ENCODE measurements around the gene PPP2R2C.

PPP2R2C gene

GRCh38 chr4:6471307-6472007, 957 bp downstream of the PPP2R2C start:
- in situ Hi-C loops (cut with HindIII; ENCODE audit: low pct_ligation_motif_present, low pct_unique_long_range_greater_than_20kb, low sequenced_read_pairs) = no loop called here
- peak; percentile 19 for DNase-seq

- in situ Hi-C loops (cut with HindIII; ENCODE audit: low pct_ligation_motif_present, low pct_unique_long_range_greater_than_20kb, low sequenced_read_pairs) = no loop called here
These were observed 1.7 kb downstream of the PPP2R2C start for GRCh38 chr4:6470502-6471306.

GRCh38 chr4:6469898-6470501, 2.4 kb downstream of the PPP2R2C start:
- in situ Hi-C loops (cut with HindIII; ENCODE audit: low pct_ligation_motif_present, low pct_unique_long_range_greater_than_20kb, low sequenced_read_pairs) = no loop called here
- no peak for DNase-seq

More at GRCh38 chr4:6470502-6471306, 1.7 kb downstream of the PPP2R2C start:
- peak; percentile 61 for DNase-seq

- in situ Hi-C loops (cut with HindIII; ENCODE audit: low pct_ligation_motif_present, low pct_unique_long_range_greater_than_20kb, low sequenced_read_pairs) = no loop called here
- DNase-seq = no peak
These were observed 3.3 kb downstream of the PPP2R2C start for GRCh38 chr4:6469144-6469543.

GRCh38 chr4:6468376-6468775, 4.0 kb downstream of the PPP2R2C start:
- no peak for DNase-seq
- in situ Hi-C loops (cut with HindIII; ENCODE audit: low pct_ligation_motif_present, low pct_unique_long_range_greater_than_20kb, low sequenced_read_pairs) = no loop called here

- in situ Hi-C loops (cut with HindIII; ENCODE audit: low pct_ligation_motif_present, low pct_unique_long_range_greater_than_20kb, low sequenced_read_pairs) = no loop called here
- DNase-seq = no peak
These were observed 4.8 kb downstream of the PPP2R2C start for GRCh38 chr4:6467600-6467999.

- in situ Hi-C loops (cut with HindIII; ENCODE audit: low pct_ligation_motif_present, low pct_unique_long_range_greater_than_20kb, low sequenced_read_pairs) = no loop called here
- DNase-seq = no peak
These were observed 5.5 kb downstream of the PPP2R2C start for GRCh38 chr4:6466756-6467381.

- in situ Hi-C loops (cut with HindIII; ENCODE audit: low pct_ligation_motif_present, low pct_unique_long_range_greater_than_20kb, low sequenced_read_pairs) = no loop called here
- DNase-seq = no peak
These were observed 6.5 kb downstream of the PPP2R2C start for GRCh38 chr4:6465955-6466354.

GRCh38 chr4:6464842-6465588, 7.4 kb downstream of the PPP2R2C start:
- DNase-seq = peak; percentile 13
- in situ Hi-C loops (cut with HindIII; ENCODE audit: low pct_ligation_motif_present, low pct_unique_long_range_greater_than_20kb, low sequenced_read_pairs) = no loop called here

GRCh38 chr4:6463311-6464289, 8.8 kb downstream of the PPP2R2C start:
- in situ Hi-C loops (cut with HindIII; ENCODE audit: low pct_ligation_motif_present, low pct_unique_long_range_greater_than_20kb, low sequenced_read_pairs) = no loop called here
- no peak for DNase-seq

GRCh38 chr4:6461301-6462165, 10.9 kb downstream of the PPP2R2C start:
- in situ Hi-C loops (cut with HindIII; ENCODE audit: low pct_ligation_motif_present, low pct_unique_long_range_greater_than_20kb, low sequenced_read_pairs) = no loop called here
- peak; percentile 16 for DNase-seq

GRCh38 chr4:6460876-6461275, 11.5 kb downstream of the PPP2R2C start:
- DNase-seq = no peak
- in situ Hi-C loops (cut with HindIII; ENCODE audit: low pct_ligation_motif_present, low pct_unique_long_range_greater_than_20kb, low sequenced_read_pairs) = no loop called here

GRCh38 chr4:6458528-6458927, 13.9 kb downstream of the PPP2R2C start:
- no peak for DNase-seq
- in situ Hi-C loops (cut with HindIII; ENCODE audit: low pct_ligation_motif_present, low pct_unique_long_range_greater_than_20kb, low sequenced_read_pairs) = no loop called here

- DNase-seq = no peak
- in situ Hi-C loops (cut with HindIII; ENCODE audit: low pct_ligation_motif_present, low pct_unique_long_range_greater_than_20kb, low sequenced_read_pairs) = no loop called here
These were observed 16.0 kb downstream of the PPP2R2C start for GRCh38 chr4:6456450-6456849.

GRCh38 chr4:6454112-6454910, 18.1 kb downstream of the PPP2R2C start:
- in situ Hi-C loops (cut with HindIII; ENCODE audit: low pct_ligation_motif_present, low pct_unique_long_range_greater_than_20kb, low sequenced_read_pairs) = no loop called here
- DNase-seq = no peak

GRCh38 chr4:6453688-6453990, 18.8 kb downstream of the PPP2R2C start:
- no peak for DNase-seq
- in situ Hi-C loops (cut with HindIII; ENCODE audit: low pct_ligation_motif_present, low pct_unique_long_range_greater_than_20kb, low sequenced_read_pairs) = no loop called here

Data from ACHN (cell line).